Sigmoid colon (tissue), 4 donors: ENCODE measurements around the gene MRGPRX2.

ENCODE experiments used
- CTCF ChIP-seq, 4 experiments: fragments of 450-650 bp in 3 of 4; fragments of 200-600 bp in 1 of 4; IDR thresholded peaks; one replicate each; pipeline ENCODE4 v1.5.1; 2016 to 2019; ENCODE audit warnings: antibody characterized with exemption in 4 of 4, mild to moderate bottlenecking in 3 of 4, moderate library complexity in 2 of 4
- EP300 ChIP-seq, 4 donors: sonication (generic); formaldehyde crosslinking; IDR thresholded peaks; one replicate each; pipeline ENCODE4 v1.6.1; 2017; ENCODE audit warnings: antibody characterized with exemption in 4 of 4
- POLR2A ChIP-seq, 2 donors: fragments of 450-650 bp; IDR thresholded peaks; one replicate each; pipeline ENCODE4 v1.6.1; 2016; ENCODE audit warnings: antibody characterized with exemption in 2 of 2, mild to moderate bottlenecking in 2 of 2, moderate library complexity in 2 of 2
- POLR2AphosphoS5 ChIP-seq, 4 donors: sonication (generic); formaldehyde crosslinking; IDR thresholded peaks; one replicate each; pipeline ENCODE4 v1.6.1; 2017; ENCODE audit warnings: antibody characterized with exemption in 4 of 4

DNA sequence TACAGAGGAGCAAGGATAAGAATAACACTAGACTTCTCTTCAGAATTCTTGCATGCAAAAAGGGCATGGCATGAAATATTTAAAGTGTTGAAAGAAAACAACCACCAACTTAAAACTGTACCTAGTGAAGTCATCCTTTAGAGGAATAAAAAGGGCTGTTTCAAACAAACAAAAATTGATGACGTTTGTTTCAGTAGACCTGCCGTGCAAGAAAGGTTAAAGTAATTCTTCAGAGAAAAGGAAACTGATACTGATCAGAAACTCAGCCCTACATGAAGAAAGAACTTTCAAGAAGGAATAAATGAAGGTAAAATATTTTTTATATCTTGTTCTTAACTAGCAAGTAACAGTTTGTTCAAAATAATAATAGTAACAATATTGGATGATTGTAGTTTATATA, 27.5 kb downstream of the MRGPRX2 start:
- TF ChIP-seq CTCF (IDR thresholded peaks at IDR 0.05) (no peak), EP300 (IDR thresholded peaks at IDR 0.05) (no peak), POLR2A (IDR thresholded peaks at IDR 0.05) (no peak), POLR2AphosphoS5 (IDR thresholded peaks at IDR 0.05) (no peak)
